HG03520 (cell line): Measurements from ENCODE around the gene SHISAL1.

Experiments
- ATAC-seq: cut with Tn5 transposase; IDR thresholded peaks from one replicate; pipeline ENCODE4 v1.9.1; 2021; ENCODE audit warnings: mild to moderate bottlenecking, moderate library complexity; ENCODE audit not compliant: unreplicated experiment

Gene SHISAL1

DNA sequence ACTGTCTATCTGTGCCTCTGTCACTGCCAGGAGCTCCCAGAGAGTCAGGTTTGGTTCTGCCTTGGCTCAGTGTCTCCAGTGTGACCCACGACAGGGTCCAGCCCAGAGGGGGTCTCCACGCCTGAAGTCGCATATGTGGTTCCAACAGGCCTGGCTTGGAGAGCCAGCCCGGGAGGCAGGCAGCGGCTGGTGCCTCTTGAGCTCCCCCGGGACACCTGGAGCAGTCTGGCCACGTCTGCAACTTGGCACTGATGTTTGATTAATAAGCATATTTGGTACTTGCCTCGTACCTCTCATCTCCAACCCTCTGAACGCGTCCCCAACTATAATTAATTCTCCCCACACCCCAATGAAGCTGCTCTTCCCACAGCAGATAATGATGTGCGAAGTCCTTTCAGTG lies 31.7 kb upstream of the SHISAL1 start:
- no peak for ATAC-seq

DNA sequence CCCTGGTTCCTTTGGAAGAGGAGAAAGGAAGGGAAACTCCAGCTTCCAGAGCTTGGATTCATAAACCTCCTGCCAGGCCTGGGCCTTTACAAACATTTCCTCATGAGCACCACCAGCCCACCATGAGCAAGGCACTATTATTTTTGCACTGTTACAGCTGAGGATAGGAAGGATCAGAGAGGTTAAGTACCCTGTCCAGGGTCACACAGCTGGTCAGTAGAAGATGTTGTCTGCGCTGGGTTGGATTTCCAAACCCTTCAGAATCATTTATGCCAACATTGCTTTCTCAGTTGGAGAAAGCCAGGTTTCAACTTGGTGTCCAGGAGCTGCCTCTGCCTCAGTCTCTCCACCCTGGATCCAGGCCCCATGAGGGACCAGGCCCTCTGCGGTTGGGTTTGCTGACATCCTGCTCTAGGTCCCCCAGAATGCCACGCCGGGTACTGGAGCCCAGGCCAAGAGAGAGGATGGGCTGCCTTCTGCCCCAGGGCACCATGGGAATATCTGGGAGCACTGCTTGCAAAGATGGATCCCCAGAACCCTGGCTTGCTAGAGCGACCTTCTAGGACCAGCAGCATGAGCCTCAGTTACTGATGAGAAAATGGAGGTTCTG lies 29.7 kb upstream of the SHISAL1 start:
- no peak for ATAC-seq

GRCh38 chr22:44341431-44342346 lies 28.9 kb upstream of the SHISAL1 start:
- ATAC-seq = no peak

GRCh38 chr22:44340271-44341239 lies 27.8 kb upstream of the SHISAL1 start:
- no peak for ATAC-seq

DNA sequence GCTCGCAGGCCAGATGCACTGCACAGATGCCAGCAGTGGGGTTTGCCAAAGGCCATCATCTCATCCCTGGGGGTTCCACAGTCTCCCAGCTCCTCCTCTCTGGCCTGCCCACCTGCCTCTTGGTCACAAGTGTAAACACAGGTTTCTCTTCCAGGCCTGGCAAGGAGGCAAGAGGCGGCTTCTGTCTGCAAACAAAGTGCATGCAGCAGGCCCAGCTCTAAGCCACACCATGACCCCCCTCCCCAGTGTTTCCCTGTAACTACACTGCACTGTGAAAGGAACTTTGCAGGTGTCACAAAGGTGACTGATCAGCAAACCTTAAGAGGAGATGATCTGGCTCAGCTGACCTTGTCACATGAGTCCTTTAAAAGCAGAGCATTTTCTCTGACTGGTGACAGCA lies 26.2 kb upstream of the SHISAL1 start:
- no peak for ATAC-seq

DNA sequence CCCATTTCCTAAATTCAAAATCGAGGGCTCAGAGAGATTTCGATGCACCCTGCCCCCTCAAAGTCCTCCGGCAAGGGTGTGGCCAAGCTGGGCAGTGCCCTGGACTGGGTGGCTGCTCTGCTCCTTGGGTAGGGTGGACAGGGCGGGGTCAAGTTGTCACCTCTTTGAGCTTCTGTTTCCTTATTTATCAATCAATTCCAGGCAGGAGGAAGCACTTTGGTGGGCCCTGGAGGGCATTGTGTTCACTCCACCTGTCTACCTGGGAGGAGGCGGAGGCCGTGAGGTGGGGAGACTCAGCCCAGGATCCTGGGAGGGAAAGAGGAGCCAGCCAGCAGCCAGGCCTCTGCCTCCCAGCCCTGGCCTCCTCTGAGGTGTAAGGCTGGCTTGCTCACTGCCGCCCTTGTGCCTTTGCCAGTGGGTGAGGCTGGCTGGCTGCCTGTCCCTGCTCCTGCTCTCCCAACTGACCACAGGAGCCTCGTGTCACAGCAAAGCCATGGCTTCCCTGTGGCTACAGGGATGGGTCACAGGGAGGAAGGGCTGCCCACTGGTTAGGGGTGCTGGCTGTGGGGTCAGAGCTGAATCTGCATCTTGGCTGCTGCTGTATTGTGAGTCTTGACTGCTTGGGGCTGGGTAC lies 25.5 kb upstream of the SHISAL1 start:
- ATAC-seq = no peak

- ATAC-seq = no peak
Measured at GRCh38 chr22:44337678-44338004, 24.9 kb upstream of the SHISAL1 start.

DNA sequence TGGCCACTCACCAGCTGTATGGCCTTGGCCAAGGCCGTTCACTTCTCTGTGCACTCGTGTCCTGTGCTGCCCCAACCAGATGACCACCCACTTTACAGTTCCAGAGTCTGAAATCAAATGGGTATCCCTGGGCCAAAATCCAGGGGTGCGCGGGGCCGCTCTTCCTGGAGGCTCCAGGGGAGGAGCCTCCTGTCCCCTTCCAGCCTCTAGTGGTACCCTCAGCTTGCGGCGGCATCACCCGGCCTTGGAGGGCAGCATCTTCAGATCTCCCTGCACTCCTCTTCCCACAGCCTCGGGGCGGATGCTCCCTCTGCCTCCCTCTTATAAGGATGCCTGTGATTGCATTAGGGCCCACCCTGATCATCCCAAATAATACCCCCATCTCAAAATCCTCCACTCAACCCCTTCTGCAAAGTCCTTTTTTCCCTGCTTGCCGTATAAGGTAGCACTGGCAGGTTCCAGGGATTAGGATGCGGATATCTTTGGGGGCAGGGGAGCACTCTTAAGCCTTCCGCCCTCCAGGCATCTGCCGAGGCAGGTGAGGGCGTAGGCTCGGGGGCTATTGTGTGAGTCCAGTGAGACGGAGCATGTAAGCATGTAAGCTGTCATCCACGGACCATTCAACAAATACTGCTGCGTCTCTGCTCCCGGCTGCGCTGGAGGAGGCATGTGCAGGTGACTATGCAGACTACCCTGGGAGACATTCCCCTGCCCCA lies 24.4 kb upstream of the SHISAL1 start:
- no peak for ATAC-seq

- no peak for ATAC-seq
Measured at GRCh38 chr22:44335903-44336803, 23.4 kb upstream of the SHISAL1 start.

DNA sequence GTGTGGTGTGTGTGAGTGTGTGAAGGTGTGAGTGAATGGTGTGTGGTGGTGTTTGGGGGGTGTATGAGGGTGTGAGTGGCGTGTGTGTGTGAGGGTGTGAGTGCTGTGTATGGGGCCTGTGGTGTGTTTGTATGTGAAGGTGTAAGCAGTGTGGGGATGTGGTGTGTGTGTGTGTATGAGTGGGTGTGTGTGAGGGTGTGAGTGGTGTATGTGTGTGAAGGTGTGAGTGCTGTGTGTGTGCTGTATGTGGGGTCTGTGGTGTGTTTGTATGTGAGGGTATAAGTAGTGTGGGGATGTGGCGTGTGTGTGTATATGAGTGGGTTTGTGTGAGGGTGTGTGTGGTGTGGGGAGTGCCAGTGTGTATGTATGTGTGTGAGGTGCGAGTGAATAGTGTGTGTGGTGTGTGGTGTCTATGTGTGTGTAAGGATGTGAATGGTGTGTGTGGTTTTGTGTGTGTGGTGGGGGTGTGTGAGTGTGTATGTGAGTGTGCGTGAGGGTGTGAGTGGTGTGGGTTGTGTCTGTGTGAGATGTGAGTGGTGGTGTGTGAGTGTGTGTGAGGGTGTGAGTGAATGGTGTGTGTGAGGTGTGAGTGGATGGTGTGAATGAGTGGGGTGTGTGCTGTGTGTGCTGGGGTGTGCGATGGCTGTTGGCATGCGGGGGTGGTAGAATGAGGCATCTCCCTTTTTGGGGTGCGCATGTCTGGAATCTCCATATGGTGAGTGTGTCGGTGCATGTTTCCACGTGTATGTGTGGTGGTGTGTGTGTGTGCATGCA lies 22.5 kb upstream of the SHISAL1 start:
- no peak for ATAC-seq

DNA sequence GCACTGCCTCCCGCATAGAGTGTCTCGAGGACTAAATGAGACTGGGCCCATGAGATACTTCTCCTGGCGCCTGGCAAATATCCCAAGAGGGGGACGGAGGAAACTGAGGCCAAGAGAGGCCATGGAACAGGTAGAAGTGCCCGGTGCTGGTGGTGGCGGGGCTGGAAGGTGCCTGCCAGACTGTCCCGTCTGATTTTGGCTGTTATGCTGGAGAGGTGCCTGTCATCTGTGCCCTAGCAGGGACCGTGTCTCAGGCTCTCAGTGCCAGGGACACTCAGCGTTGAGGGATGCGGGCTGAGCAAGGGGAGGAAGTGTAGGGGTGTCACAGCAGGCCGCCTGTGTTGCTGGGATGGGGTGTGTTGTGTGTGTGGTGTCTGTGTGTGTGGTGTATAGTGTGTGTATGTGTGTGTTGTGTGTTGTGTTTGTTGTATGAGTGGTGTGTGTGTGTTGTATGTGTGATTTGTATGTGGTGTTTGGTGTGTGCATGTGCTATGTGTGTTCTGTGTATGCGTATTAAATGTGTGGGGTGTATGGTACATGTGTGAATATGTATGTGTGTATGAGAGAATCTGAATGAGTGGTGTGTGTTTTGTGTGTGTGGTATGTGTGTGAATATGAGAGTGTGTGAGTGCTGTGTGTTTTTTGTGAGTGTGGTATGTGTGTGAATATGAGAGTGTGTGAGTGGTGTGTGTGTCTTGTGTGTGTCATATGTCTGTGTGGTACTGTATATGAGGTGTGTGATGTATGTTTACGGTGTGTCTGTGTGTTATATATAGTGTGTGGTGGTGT lies 21.3 kb upstream of the SHISAL1 start:
- ATAC-seq = no peak

- no peak for ATAC-seq
Measured at GRCh38 chr22:44332946-44333345, 20.2 kb upstream of the SHISAL1 start.

DNA sequence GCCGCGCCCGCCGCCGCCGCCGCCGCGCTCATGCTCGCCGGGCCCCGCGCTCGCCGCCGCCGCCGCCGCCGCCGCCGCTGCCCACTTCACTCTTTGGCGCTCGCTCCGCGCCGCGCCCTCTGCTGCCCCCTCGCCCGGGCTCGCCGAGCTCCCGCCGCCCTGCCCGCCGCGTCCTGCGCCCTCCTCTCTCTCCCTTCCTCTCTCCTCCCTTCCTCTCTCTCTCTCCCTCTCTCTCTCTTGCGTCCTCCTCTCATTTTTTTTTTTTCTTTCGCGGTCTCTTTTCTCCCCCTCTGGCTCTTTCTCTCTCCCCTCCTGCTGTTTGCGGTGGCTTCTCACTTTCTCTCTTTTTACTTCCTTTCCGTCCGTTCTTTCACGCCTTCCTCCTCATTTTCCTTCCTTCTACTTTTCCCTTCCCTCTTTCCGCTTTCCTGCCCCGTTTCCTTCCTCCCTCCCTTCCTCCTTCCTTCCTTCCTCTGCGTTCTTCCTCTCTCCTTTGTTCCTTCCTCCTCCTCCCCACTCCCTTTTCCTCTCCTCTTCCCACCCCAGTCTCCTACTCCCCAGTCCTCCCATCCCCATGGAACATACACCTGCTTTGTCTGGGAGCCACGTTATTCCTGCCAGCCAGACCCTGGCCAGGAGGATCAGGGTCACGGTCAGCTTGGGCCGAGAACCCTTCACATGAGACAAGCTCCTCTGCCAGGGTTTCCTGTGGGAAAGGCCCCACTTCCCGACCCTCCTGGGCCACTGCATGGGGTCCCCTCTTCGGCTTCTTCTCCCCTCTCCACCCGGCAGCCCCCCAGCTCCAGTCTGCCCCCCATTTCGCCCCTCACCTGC lies 19.3 kb upstream of the SHISAL1 start:
- no peak for ATAC-seq

GRCh38 chr22:44330744-44331660 lies 18.3 kb upstream of the SHISAL1 start:
- ATAC-seq = no peak

DNA sequence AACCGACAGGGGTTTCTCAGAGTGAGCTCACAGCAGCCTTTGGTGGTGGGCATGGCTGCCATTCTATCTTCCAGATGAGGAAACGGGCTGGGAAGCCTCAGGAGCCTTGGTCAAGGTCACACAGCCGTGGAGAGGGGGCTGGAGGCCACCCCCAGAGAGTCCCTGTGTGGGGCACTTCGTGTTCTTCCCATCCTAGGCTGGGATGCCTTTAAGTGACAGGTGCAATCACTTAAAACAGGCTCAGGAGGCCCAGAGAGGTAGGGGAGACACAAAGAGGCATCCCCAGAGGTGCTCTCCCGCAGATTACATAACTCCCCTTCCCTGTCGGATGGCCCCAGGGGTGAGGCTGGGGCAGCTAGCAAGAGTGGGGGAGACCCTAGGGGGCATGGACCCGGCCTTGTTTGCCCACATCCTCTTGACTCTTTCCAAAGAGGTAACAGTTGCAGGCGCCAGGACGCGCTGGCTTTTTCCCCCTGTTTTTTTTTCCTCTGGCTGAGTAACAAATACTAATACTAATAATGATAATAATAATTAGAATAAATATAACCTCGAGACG lies 17.5 kb upstream of the SHISAL1 start:
- ATAC-seq = no peak
